Measurements from ENCODE around the gene ZNF79. TPM values are rescaled to one million over a fixed set of nuclear protein-coding genes. Genes with fewer than 3 reads are reported as not detected.

ZNF79 gene
- total RNA-seq, 4 donors from 2014 or later, result 4.8 to 10.7 (median 8.1) TPM

DNA sequence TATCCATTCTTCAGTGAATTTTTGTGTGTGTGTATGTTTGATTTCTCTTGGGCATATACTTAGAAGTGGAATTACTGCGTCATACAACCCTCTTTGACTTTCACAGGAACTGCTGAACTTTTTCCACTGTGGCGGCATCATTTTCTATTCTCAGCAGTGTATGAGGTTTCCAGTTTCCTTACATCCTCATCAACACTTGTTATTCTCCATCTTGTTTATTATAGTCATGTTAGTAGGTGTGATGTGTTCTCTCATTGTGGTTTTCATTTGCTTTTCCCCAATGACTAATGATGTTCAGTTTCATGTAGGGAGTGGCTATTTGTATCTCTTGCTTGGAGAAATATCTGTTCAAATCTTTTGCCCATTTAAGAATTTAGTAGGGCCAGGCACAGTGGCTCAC is 2.6 kb downstream of the ZNF79 start:
- Histone ChIP-seq H3K9me3 (no peaks in the 10 kb centered on the region), H3K27ac (no peak overlapping the region), H3K27me3 (no peaks in the 10 kb centered on the region), H3K36me3 (peaks cover 25% of the 10 kb centered on the region), H3K4me1 (peaks cover 40% of the 10 kb centered on the region), H3K4me3 (no peak overlapping the region)
- TF ChIP-seq POLR2AphosphoS5 (IDR thresholded peaks at IDR 0.05) (no peak), POLR2A (IDR thresholded peaks at IDR 0.05) (no peak), EP300 (IDR thresholded peaks at IDR 0.05) (no peak)
- TF ChIP-seq, protein P1, sequence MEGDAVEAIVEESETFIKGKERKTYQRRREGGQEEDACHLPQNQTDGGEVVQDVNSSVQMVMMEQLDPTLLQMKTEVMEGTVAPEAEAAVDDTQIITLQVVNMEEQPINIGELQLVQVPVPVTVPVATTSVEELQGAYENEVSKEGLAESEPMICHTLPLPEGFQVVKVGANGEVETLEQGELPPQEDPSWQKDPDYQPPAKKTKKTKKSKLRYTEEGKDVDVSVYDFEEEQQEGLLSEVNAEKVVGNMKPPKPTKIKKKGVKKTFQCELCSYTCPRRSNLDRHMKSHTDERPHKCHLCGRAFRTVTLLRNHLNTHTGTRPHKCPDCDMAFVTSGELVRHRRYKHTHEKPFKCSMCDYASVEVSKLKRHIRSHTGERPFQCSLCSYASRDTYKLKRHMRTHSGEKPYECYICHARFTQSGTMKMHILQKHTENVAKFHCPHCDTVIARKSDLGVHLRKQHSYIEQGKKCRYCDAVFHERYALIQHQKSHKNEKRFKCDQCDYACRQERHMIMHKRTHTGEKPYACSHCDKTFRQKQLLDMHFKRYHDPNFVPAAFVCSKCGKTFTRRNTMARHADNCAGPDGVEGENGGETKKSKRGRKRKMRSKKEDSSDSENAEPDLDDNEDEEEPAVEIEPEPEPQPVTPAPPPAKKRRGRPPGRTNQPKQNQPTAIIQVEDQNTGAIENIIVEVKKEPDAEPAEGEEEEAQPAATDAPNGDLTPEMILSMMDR (IDR thresholded peaks at IDR 0.05), result no peak
- DNase-seq (ENCODE audit: low spot score in 2 of 2), result no peak
- 87% methylated on average over 2 of the region's 2 CpGs for WGBS

DNA sequence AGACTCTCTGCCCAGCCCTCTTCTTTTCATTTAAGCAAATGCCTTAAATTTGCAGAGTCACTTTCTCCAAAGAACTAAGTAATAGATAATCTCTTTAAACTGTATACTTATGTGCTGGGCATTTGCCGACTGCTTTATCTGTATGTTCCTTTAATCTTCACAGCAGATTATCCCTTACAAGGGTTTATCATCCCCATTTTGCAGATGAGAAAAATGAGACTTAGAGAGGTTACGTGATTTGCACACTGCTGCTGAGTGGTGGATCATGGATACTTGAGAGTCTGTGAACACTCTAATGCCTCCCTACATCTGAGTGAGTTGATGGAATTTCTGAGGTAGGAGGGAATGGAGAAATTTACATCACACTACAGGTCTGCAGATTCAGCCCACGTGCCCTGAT is 4.2 kb downstream of the ZNF79 start:
- TF ChIP-seq POLR2AphosphoS5 (IDR thresholded peaks at IDR 0.05) (no peak), EP300 (IDR thresholded peaks at IDR 0.05) (no peak), POLR2A (IDR thresholded peaks at IDR 0.05) (no peak)
- TF ChIP-seq, protein P1 (IDR thresholded peaks at IDR 0.05), result no peak
- no peak overlapping the region for H3K4me3 ChIP-seq
- peaks cover 26% of the 10 kb centered on the region for H3K4me1 ChIP-seq
- H3K36me3 ChIP-seq, result peaks cover 28% of the 10 kb centered on the region
- WGBS, result 91% methylated on average over 3 of the region's 3 CpGs
- H3K27ac ChIP-seq, result no peak overlapping the region
- H3K27me3 ChIP-seq, result no peaks in the 10 kb centered on the region
- DNase-seq (ENCODE audit: low spot score in 2 of 2), result no peak
- no peaks in the 10 kb centered on the region for H3K9me3 ChIP-seq

DNA sequence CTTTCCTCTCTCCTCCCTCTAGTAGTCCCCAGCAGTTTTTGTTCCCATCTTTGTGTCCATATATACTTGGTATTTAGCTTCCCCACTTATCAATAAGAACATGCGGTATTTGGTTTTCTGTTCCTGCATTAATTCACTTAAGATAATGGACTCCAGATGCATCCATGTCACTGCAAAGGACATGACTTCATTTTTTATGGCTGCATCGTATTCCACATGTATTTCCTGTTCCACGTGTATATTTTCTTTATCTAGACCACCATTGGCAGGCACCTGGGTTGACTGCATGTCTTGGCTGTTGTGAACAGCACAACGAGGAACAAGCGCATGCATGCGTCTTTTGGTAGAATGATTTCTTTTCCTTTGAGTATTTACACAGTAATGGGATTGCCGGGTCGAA is 6.2 kb downstream of the ZNF79 start:
- no peak for DNase-seq (ENCODE audit: low spot score in 2 of 2)
- TF ChIP-seq, protein P1 (IDR thresholded peaks at IDR 0.05), result no peak
- TF ChIP-seq POLR2AphosphoS5 (IDR thresholded peaks at IDR 0.05) (no peak), POLR2A (IDR thresholded peaks at IDR 0.05) (no peak), EP300 (IDR thresholded peaks at IDR 0.05) (no peak)
- Histone ChIP-seq H3K4me1 (peaks cover 17% of the 10 kb centered on the region), H3K27ac (no peak overlapping the region), H3K4me3 (no peak overlapping the region), H3K27me3 (no peaks in the 10 kb centered on the region), H3K9me3 (no peaks in the 10 kb centered on the region), H3K36me3 (peaks cover 49% of the 10 kb centered on the region)
- WGBS, result 95% methylated on average over 8 of the region's 8 CpGs

DNA sequence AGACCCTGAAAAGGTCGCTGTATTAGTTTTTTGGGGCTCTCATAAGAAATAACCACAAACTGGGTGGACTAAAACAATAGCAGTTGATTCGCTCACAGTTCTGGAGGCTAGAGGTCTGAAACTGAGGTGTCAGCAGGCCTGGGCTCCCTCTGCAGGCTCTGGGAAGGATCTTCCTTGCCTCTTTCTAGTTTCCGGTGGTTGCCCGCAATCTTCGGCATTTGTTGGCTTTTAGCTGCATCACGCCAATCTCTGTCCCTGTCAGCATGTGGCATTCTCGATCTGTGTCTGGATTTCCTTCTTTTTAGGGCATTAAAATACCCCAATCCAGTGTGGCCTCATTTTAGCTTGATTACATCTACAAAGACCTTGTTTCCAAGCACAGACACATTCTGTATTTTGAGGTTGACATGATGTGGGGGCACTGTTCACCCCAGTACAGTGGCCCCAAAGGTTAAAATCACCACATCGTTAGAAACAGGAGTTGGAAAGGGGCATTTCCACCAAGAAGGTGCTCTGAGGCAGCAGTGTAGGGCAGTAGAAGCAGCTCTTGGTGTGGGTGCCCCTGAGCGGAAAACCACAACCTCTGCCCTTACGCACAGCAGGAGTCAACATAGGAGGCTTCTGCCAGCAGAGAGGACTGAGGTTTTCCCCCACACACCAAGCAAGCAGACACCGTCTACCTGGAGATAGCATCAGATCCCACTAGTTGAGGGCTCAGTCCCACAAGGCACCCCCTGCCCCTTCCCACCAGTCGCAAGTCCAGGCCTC is 13.5 kb downstream of the ZNF79 start:
- Histone ChIP-seq H3K4me3 (no peak overlapping the region), H3K27me3 (no peaks in the 10 kb centered on the region), H3K4me1 (no peaks in the 10 kb centered on the region), H3K27ac (no peak overlapping the region), H3K36me3 (peaks cover 95% of the 10 kb centered on the region), H3K9me3 (no peaks in the 10 kb centered on the region)
- 88% methylated on average over 12 of the region's 12 CpGs for WGBS
- TF ChIP-seq POLR2A (IDR thresholded peaks at IDR 0.05), result no peak
- TF ChIP-seq, protein P1 (IDR thresholded peaks at IDR 0.05), result no peak
- no peak for TF ChIP-seq POLR2AphosphoS5 (IDR thresholded peaks at IDR 0.05)
- no peak for DNase-seq (ENCODE audit: low spot score in 2 of 2)

DNA sequence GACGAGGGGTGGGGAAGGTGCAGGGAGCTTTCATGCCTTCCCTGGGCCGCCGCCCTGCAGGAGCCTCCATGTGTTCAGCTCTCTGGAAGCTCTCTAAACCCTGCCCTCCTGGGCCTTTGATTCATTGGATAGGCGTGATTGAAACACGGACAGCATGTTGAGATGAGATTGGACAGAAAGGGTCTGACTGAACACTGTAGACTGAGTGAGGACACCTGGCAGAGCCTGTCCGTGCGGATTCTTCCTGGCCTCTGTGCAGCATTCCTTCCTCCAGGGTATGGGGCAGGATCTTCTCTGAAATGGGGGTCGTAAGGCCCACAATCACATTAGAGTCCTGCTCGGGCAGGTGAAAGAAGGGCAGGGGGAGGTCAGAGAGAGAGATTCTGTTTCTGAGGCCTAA is 14.2 kb downstream of the ZNF79 start:
- no peak for DNase-seq (ENCODE audit: low spot score in 2 of 2)
- Histone ChIP-seq H3K9me3 (no peaks in the 10 kb centered on the region), H3K4me1 (no peaks in the 10 kb centered on the region), H3K27ac (no peak overlapping the region), H3K36me3 (peaks cover 97% of the 10 kb centered on the region), H3K4me3 (no peak overlapping the region), H3K27me3 (no peaks in the 10 kb centered on the region)
- no peak for TF ChIP-seq POLR2A (IDR thresholded peaks at IDR 0.05)
- 86% methylated on average over 9 of the region's 9 CpGs for WGBS

Data from suprapubic skin (tissue), 4 donors.